Sigmoid colon (tissue), 7 donors: ENCODE measurements around the gene ITPR1. TPM values are rescaled to one million over a fixed set of nuclear protein-coding genes. Genes with fewer than 3 reads are reported as not detected.

Experiments
- DNase-seq: peaks from one replicate; pipeline ENCODE4 v3.0.0-alpha.2; 2019
- H3K27ac ChIP-seq, 4 donors: fragments of 200-600 bp; sonication (generic); one replicate each; pipeline ENCODE4 v1.5.1; 2016 to 2019; ENCODE audit warnings: mild to moderate bottlenecking in 1 of 4
- H3K27me3 ChIP-seq, 3 donors: fragments of 200-600 bp; sonication (generic); one replicate each; pipeline ENCODE4 v1.5.1; 2019; ENCODE audit warnings: mild to moderate bottlenecking in 1 of 3
- H3K36me3 ChIP-seq, 4 donors: fragments of 200-600 bp; sonication (generic); one replicate each; pipeline ENCODE4 v1.5.1; 2016 to 2019
- H3K4me1 ChIP-seq, 4 donors: fragments of 200-600 bp; sonication (generic); one replicate each; pipeline ENCODE4 v1.5.1; 2017 to 2019
- H3K4me3 ChIP-seq, 4 donors: fragments of 200-600 bp; sonication (generic); one replicate each; pipeline ENCODE4 v1.5.1; 2017 to 2019; ENCODE audit warnings: mild to moderate bottlenecking in 2 of 4, moderate library complexity in 1 of 4
- H3K9me3 ChIP-seq, 4 donors: fragments of 200-600 bp in 3 of 4; sonication (generic) in 3 of 4; one replicate each; pipeline versions ENCODE4 v1.5.1 to v1.6.1; 2013 to 2019
- EP300 ChIP-seq, 4 donors: sonication (generic); formaldehyde crosslinking; IDR thresholded peaks; one replicate each; pipeline ENCODE4 v1.6.1; 2017; ENCODE audit warnings: antibody characterized with exemption in 4 of 4
- POLR2A ChIP-seq, 2 donors: fragments of 450-650 bp; IDR thresholded peaks; one replicate each; pipeline ENCODE4 v1.6.1; 2016; ENCODE audit warnings: antibody characterized with exemption in 2 of 2, mild to moderate bottlenecking in 2 of 2, moderate library complexity in 2 of 2
- POLR2AphosphoS5 ChIP-seq, 4 donors: sonication (generic); formaldehyde crosslinking; IDR thresholded peaks; one replicate each; pipeline ENCODE4 v1.6.1; 2017; ENCODE audit warnings: antibody characterized with exemption in 4 of 4
- WGBS, 2 donors: extraction: QIAGEN DNeasy Blood & Tissue Kit; methylation state at CpG; one replicate each; pipeline ENCODE4 v1.1.7; 2013; 5-methylcytosine and 5-hydroxymethylcytosine counted together
- intact Hi-C: fragments of 100-400 bp; cut with DNase I; formaldehyde crosslinking; loops from one replicate; pipeline ENCODE4 v1.15.1; 2023
- polyA plus RNA-seq, 3 donors: library from polyadenylated mRNA; stranded (reverse); fragments of 200-250 nt; gene quantifications; one replicate each; pipeline ENCODE4 v1.2.3, GENCODE V29; 2013
- total RNA-seq, 4 donors: library from RNA; depleted of rRNA; stranded (reverse); fragments of >200 nt; gene quantifications; one replicate each; pipeline ENCODE4 v1.1.0, GENCODE V29; 2016
- TF ChIP-seq, protein P1 (sequence below), 4 experiments: fragments of 450-650 bp in 3 of 4; fragments of 200-600 bp in 1 of 4; IDR thresholded peaks; one replicate each; pipeline ENCODE4 v1.5.1; 2016 to 2019; ENCODE audit warnings: antibody characterized with exemption in 4 of 4, mild to moderate bottlenecking in 3 of 4, moderate library complexity in 2 of 4
- donor health status: healthy with polysubstance abuse.
- donor health status: Bipolar disorder and iron deficiency.
- donor health status: healthy.

The ITPR1 gene
- total and polyA plus RNA-seq, 7 donors = 1.4 to 206 (median 111) TPM

DNA sequence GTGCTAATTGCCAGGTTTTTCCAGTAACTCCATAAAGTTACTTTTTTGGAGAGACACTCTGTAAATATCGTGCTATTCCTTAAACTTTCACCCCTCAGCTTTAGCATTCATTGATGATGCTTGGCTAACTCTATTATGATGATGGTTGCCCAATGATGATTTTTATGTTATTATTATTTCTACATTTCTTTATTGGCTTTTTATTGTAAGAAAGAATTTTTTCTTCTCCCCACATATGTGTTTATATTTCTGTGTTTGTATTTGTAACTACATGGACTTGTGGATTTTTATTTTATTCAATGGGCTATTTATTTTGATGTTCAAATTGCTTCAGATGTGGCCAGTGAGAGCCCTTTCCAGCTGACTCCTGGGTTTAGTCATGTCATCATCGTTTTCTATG lies 323.6 kb downstream of the ITPR1 start:
- peaks cover 0 to 19% (median 15%) of the 10 kb centered on the region in 4 donors for H3K4me1 ChIP-seq
- no peak for DNase-seq
- H3K27ac ChIP-seq = no peak overlapping the region
- no peak overlapping the region for H3K4me3 ChIP-seq
- intact Hi-C loops = no loop called here
- H3K36me3 ChIP-seq = peaks cover 6 to 85% (median 31%) of the 10 kb centered on the region in 4 donors
- 55 to 71% methylated on average over 2 of the region's 2 CpGs for WGBS, 2 donors
- no peaks in the 10 kb centered on the region for H3K9me3 ChIP-seq
- TF ChIP-seq, protein P1, sequence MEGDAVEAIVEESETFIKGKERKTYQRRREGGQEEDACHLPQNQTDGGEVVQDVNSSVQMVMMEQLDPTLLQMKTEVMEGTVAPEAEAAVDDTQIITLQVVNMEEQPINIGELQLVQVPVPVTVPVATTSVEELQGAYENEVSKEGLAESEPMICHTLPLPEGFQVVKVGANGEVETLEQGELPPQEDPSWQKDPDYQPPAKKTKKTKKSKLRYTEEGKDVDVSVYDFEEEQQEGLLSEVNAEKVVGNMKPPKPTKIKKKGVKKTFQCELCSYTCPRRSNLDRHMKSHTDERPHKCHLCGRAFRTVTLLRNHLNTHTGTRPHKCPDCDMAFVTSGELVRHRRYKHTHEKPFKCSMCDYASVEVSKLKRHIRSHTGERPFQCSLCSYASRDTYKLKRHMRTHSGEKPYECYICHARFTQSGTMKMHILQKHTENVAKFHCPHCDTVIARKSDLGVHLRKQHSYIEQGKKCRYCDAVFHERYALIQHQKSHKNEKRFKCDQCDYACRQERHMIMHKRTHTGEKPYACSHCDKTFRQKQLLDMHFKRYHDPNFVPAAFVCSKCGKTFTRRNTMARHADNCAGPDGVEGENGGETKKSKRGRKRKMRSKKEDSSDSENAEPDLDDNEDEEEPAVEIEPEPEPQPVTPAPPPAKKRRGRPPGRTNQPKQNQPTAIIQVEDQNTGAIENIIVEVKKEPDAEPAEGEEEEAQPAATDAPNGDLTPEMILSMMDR (IDR thresholded peaks at IDR 0.05) = no peak
- no peak for TF ChIP-seq EP300 (IDR thresholded peaks at IDR 0.05)
- TF ChIP-seq POLR2A (IDR thresholded peaks at IDR 0.05) = no peak
- no peak for TF ChIP-seq POLR2AphosphoS5 (IDR thresholded peaks at IDR 0.05)
- H3K27me3 ChIP-seq = no peaks in the 10 kb centered on the region

DNA sequence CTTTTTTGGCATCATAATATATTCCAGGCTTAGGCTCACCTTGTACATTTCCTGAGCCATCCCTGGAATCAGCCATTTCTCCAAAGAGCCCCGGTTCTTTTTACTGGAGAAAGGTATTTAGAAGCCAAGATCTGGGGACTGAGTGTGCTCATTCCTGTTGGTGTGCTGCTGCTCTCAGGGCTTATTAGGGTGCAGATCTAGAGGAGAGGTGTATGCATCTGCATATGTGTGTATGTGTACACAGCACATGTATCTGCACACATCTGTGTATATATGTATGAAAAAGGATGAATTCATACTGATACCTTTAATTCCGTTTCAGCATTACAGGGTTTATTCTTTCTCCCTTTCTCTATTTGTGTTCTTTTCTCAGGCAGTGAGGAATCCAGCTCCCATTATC lies 324.0 kb downstream of the ITPR1 start:
- TF ChIP-seq POLR2A (IDR thresholded peaks at IDR 0.05) = no peak
- intact Hi-C loops = no loop called here
- H3K4me3 ChIP-seq = no peak overlapping the region
- no peaks in the 10 kb centered on the region for H3K27me3 ChIP-seq
- DNase-seq = no peak
- WGBS, 2 donors = 70 to 100% methylated on average over 2 of the region's 2 CpGs
- peaks cover 6 to 90% (median 31%) of the 10 kb centered on the region in 4 donors for H3K36me3 ChIP-seq
- no peaks in the 10 kb centered on the region for H3K9me3 ChIP-seq
- H3K4me1 ChIP-seq = peaks cover 0 to 15% (median 11%) of the 10 kb centered on the region in 4 donors
- no peak overlapping the region for H3K27ac ChIP-seq

DNA sequence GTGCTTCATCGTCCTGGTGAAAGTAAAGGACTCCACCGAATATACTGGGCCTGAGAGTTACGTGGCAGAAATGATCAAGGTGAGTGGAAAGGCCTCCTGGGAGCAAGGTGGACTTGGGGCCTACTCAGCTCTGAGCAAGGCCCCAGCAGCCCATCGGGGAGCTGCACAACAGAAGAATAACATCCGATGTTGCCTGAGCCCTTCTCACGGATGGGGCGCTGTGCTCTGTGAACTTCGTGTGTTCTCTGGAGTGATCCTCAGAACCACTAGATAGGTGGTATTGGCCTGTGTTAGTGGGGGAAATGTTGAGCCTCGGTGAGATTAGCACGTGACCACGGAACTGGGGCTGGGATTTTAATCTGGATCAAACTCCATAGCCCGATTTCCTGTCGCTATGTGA lies 325.0 kb downstream of the ITPR1 start:
- Histone ChIP-seq H3K27ac (no peak overlapping the region), H3K36me3 (peaks cover 6 to 90% (median 31%) of the 10 kb centered on the region in 4 donors), H3K27me3 (no peaks in the 10 kb centered on the region), H3K4me3 (no peak overlapping the region), H3K9me3 (no peaks in the 10 kb centered on the region), H3K4me1 (peaks cover 0 to 4% (median 1%) of the 10 kb centered on the region in 4 donors)
- TF ChIP-seq, protein P1 (IDR thresholded peaks at IDR 0.05) = no peak
- no peak for TF ChIP-seq POLR2AphosphoS5 (IDR thresholded peaks at IDR 0.05)
- TF ChIP-seq EP300 (IDR thresholded peaks at IDR 0.05) = no peak
- TF ChIP-seq POLR2A (IDR thresholded peaks at IDR 0.05) = no peak
- WGBS, 2 donors = 96 to 98% methylated on average over 13 of the region's 13 CpGs
- intact Hi-C loops = no loop called here
- DNase-seq = no peak

DNA sequence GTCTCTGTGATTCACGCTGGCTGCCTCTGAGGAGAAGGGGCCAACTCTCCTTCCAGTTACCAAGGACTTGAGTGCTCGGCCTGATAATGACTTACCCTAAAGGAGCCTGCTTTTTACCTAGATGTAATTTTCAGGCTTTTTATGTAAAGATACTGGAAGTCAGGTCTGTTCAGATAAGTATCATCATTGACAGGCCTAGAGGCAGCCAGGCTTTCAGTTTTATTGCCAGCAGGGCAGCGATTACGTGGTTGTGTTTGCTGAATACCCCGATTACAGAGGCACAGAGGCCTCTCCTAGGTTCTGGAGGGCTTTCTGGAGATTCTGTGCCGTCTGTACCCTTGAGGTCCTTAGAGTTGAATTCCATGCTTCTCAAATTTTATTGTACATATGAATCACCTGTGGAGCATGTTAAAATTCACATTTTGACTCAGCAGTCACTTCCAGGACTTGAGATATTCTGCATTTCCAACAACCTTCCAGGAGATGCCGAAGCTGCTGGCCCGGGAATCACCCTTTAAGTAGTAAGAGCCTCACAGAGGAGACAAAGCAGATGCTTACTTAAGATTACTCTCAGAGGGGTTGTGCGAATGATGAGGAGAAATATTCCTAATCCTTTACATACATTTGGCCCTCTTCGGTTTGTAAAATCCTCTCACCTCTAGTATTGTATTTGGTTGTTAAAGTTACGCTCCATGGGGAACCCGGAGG lies 326.0 kb downstream of the ITPR1 start:
- H3K27ac ChIP-seq = no peak overlapping the region
- H3K36me3 ChIP-seq = peaks cover 6 to 80% (median 30%) of the 10 kb centered on the region in 4 donors
- H3K27me3 ChIP-seq = no peaks in the 10 kb centered on the region
- DNase-seq = no peak
- intact Hi-C loops = no loop called here
- no peak overlapping the region for H3K4me3 ChIP-seq
- 96% methylated on average over 12 of the region's 12 CpGs for WGBS, 2 donors
- no peaks in the 10 kb centered on the region for H3K9me3 ChIP-seq
- peaks cover 0 to 3% (median 0%) of the 10 kb centered on the region in 4 donors for H3K4me1 ChIP-seq
- TF ChIP-seq POLR2AphosphoS5 (IDR thresholded peaks at IDR 0.05) (no peak), EP300 (IDR thresholded peaks at IDR 0.05) (no peak), POLR2A (IDR thresholded peaks at IDR 0.05) (no peak)
- TF ChIP-seq, protein P1 (IDR thresholded peaks at IDR 0.05) = no peak

DNA sequence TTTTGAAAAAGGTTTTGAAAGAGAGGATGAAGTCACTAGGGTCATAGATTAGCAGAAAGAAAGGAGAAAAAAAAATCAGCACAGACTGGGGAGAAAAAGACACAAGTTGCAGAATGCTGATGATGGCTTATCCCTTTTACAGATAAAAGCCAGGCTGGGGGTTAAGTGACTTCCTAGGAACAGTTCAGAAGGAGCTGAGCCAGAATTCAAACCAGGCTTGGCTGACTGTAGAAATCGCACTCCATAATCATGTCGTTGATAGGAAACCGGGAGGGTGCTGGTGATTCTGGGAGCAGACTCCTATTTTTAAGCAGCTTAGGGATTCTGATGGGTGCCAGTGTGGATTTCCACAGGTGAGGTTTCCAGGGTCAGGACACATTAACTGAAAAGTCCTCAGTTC lies 326.6 kb downstream of the ITPR1 start:
- H3K36me3 ChIP-seq = peaks cover 6 to 74% (median 27%) of the 10 kb centered on the region in 4 donors
- no peaks in the 10 kb centered on the region for H3K9me3 ChIP-seq
- no peaks in the 10 kb centered on the region for H3K27me3 ChIP-seq
- intact Hi-C loops = no loop called here
- DNase-seq = no peak
- no peak for TF ChIP-seq POLR2A (IDR thresholded peaks at IDR 0.05)
- TF ChIP-seq POLR2AphosphoS5 (IDR thresholded peaks at IDR 0.05) = no peak
- TF ChIP-seq, protein P1 (IDR thresholded peaks at IDR 0.05) = no peak
- no peak for TF ChIP-seq EP300 (IDR thresholded peaks at IDR 0.05)
- H3K4me1 ChIP-seq = peaks cover 0 to 9% (median 4%) of the 10 kb centered on the region in 4 donors
- 81 to 83% methylated on average over 3 of the region's 3 CpGs for WGBS, 2 donors
- H3K4me3 ChIP-seq = no peak overlapping the region
- H3K27ac ChIP-seq = no peak overlapping the region
